NCI-H2081 treated with DMSO at 0.1 percent for 48 hours (cell line): Measurements from ENCODE around the gene MYO5C.
"Not testable (repeated sequence)": the region's sequence is repeated elsewhere in the genome, so short reads cannot be mapped to it uniquely, and the experiment has no call there.

Source experiments
- DNase-seq: peaks from one replicate; lab custom pipeline; 2025; lab: John Stamatoyannopoulos, UW

Gene MYO5C

DNA sequence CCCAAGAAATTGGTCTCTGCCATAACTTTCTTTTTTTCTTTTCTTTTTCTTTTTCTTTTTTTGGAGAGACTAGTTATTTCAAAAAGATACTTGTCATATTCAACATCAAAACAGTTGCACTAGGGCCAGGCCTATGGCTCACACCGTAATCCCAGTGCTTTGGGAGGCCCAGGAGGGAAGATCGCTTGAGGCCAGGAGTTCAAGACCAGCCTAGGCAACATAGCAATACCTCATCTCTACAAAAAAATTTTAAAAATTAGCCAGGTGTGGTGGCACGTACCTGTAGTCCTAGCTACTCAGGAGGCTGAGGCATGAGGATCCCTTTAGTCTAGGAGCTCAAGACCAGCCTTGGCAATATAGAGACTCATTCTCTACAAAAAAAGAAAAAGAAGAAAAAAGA is 55.4 kb downstream of the MYO5C start:
- no peak for DNase-seq

DNA sequence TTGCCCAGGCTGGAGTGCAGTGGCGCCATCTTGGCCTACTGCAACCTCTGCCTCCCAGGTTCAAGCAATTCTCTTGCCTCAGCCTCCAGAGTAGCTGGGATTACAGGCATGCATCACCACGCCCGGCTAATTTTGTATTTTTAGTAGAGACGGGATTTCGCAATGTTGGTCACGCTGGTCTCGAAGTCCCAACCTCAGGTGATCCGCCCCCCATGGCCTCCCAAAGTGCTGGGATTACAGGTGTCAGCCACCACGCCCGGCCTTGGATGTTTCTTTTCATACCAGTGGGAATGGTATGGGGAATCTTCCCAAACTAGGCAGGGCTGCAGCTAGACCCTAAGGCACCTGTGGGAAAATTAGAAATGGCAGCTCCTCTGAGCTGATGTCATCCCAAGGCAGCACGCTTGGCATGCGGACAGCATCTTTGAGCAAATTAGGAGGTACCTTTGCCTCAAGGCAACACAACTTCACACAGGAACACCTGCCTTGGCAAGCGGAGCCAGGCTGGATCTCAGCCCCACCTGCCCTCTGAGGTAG is 56.5 kb downstream of the MYO5C start:
- DNase-seq: not testable (repeated sequence)

DNA sequence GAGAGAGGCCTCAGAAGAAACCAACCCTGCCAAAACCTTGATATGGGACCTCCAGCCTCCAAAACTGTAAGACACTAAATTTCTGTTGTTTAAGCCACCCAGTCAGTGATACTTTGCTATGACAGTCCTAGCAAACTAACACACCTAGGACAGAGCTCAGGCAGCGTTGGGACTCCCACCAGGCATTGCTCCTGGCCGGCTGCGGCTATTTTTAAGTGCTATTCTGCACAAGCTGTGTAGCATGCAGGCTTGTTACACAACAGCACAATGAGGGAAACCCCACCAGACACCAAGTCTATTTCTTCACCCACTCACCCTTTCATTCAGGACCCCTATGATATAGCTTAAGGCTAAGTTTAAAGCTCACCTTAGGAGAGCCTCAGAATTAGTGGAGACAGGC is 57.5 kb downstream of the MYO5C start:
- no peak for DNase-seq

DNA sequence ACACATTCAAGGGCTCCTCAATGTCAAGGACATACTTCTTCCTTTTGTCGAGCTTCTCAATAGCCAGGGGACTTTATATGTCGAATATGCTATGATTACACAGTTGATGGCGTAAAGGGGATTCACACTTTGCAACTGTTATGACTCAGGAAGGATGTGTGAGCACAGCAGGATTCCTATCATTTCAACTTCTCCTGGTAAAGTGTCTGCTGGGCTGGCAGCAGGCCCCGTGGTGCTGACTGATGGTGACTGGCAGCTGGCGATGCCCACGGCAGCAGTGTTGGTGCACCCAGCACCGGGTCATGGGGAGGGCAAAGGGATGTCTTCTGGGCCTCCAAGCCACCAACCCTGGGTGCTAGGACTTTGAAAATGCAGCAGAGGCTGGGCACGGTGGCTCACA is 59.6 kb downstream of the MYO5C start:
- no peak for DNase-seq

DNA sequence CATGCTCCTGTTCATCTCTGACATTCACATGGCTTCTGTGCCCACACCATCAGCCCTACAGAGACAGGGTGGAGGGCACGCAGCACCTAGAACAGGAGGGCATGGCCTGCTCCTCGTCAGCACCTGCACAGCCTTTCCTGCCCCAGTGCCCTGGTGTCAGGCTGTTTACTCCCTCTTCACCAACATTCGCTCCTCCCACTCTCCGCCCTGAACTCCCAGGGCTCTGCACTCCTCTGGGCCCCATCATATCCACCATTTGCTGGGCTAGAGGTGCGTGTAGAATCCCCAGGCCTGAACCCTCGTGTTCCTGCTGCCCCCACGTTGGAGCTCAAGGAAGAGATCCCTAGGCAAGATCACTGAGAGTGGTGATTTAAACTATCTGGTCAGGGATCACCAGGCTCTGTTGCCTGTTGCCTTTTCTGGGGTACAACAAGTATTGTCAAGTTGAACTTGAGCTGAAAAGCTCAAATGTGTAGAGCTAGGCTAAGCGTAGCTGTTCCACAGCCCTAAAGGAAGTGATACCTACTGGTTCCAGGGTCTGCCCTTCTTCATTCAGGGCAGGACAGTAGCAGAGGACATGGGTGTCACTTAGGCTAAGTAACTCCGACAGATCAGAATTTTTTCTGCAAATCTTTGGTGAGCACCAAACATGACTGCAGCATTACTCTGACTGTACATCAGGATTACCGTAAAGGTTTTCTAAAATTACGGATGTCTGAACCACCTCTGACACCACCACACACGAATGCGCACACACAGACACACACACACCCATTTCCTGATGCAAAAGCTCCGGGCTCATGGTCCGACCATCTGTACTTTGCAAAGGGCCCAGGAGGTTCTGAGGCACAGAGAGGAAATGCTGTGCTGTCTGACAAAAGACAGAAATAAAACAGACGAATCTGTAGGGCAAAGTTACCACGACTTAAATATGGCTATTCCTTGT is 60.7 kb downstream of the MYO5C start:
- no peak for DNase-seq

DNA sequence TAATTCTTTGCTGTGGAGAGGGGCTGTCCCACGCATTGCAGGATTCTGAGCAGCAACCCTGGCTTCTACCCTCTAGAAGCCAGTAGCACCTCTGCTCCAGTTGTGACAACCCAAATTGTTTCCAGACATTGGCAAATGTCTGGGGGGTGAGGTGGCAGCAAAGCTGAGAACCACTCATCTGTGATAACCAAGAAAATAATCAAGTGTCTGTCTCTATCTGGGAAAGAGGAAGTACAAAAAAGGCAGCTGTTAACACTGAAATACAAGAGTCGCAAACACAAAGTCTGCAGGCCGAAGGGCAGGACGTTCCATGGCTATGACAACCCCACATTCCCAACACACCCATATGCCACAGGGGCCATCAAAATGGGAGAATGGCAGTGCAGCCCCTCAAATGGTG is 62.2 kb downstream of the MYO5C start:
- no peak for DNase-seq

DNA sequence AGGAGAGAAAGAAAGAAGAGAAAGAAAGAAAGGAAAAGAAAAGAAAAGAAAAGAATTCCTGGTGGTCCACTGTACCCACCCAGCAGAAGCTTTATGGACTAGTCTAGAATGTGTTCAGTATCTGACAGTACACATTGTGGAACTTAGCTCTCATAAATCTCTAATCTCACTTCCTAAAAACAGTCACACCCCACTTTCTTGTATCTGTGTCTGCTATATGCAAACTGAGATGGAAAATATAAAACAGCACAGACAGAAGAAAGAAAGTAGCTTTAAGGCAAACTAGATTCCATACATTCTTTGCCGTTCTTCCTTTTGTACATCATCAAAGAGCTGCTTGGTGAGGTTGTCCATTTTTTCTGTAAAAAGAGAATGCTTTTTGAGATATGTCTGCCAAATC is 63.3 kb downstream of the MYO5C start:
- DNase-seq: no peak

DNA sequence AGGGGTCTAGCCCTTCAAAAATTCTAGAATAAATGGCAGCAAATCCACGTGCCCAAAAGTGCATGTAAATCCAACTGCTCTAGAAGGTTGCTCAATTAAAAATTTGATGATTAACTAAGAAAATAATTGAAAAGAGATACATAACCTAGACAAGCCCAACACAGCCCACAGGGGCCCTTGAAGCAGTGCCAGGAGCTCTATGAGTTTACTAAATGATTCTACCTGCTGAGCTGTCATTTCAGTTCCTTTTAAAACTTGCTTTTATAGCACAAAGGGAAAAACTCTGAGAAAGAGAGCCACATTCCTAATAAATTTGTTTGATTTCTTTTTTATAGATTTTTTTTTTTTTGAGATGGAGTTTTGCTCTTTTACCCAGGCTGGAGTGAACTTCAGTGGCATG is 65.5 kb downstream of the MYO5C start:
- DNase-seq: no peak

DNA sequence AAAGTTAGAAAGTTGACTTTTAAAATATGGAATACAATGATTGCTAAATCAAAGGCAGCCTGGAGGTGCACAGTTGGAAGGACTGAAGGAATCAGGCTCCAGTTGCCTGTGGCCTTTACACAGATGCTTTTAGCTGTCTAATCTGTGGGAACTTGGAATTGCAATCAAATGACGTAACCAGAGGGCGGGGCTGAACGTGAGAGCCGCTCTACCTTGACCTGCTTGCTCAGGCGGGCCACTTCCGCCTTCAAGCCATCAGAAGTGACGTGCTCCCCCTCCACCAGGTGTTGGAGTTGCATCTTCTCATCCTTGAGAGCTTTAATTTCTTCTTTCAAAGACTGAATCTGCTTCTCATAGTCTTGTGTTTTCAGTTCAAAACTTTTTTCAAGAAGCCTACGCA is 66.7 kb downstream of the MYO5C start:
- DNase-seq: no peak

DNA sequence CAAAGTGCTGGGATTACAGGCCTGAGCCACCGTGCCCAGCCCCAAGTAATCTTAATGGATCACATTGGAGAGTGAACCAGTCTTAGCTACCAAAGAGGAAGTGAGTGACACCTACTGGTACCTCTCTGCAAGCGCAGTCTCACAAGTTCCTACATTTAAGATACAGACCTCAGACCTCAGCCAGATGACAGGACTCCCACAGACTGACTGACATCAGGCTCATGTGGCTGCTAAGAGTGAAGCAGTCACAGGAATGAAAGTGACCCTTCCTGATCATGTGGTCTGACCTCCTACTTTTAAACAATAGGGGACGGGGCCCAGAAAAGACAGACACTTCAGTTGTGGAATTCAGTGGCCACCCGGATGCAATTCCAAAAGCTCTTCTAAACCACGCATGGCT is 68.1 kb downstream of the MYO5C start:
- peak; percentile 26 for DNase-seq

DNA sequence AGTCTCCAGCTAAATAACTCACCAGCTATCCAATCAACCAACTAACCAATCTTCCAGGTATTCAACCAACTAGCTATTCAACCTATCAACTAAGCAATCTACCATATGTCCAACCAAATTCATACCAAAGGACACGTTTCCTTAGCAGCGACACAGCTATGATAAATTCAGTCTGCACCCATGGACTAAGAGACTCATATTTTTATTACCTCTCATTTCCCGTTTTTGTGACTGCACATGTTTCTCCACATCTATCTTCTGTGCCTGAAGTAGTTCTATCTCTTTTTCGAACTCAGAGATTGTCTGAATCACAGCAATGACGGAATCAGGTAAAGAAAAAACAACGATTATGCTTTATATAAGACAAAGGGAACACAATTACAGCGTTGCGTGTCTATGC is 70.4 kb downstream of the MYO5C start:
- no peak for DNase-seq

DNA sequence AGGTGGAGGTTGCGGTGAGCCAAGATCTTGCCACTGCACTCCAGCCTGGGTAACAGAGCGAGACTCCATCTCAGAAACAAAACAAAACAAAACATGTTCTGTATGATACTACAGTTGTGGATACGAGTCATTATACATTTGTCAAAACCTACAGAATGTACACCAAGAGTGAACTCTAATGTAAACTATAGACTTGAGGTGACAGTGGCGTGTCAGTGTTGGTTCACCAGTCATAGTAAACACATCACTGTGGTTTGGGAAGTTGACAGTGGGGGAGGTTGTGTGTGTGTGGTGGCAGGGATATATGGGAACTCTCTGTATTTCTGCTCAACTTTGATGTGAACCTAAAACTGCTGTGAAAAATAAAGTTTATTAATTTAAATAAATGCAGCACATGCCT is 71.4 kb downstream of the MYO5C start:
- no peak for DNase-seq

DNA sequence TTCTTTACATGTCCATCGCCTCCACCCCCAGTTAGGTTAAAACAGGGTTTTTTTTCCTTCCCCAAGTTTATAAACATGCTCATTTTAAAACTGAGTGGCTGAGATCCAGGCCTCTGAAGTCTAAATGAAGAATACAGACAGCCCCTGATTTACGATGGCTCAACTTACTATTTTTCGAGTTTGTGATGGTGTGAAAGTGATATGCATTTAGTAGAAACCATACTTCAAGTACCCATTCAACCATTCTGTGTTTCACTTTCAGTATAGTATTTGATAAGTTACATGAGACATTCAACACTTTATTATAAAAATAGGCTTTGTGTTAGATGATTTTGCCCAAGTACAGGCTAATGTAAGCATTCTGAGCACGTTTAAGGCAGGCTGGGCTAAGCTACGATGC is 73.9 kb downstream of the MYO5C start:
- DNase-seq: no peak

DNA sequence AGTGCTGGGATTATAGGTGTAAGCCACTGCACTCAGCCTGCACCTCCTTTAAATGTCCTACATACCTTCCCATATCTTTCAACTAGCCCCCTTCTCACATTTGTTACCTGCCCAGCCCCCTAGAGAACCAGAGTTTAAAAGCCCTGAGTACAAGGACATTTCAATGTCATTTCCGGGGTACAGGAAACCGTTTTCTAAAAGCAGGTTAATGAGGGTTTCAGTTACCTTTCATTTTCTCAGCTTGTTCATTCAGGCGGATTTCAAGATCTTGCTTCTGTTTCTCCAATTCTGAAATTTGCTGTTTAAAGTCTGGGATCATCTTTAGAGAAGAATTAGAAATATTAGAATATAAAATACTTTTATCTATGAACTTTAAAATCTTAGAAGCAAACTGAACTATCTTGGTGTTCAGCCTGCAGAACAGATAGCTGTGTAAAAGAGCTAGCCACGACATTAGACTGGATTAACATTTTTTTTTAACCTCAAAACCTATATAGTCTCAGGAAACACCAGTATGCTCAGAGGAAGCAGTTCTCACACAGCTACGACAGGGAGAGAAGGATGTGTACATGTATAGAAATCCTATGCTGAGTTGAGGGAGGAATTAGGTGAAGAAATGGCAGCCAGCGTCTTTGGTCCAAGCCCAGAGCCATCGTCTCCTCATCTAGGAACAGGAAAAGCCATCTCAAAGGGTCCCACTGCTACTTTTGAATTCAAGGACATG is 74.5 kb downstream of the MYO5C start:
- DNase-seq: no peak

DNA sequence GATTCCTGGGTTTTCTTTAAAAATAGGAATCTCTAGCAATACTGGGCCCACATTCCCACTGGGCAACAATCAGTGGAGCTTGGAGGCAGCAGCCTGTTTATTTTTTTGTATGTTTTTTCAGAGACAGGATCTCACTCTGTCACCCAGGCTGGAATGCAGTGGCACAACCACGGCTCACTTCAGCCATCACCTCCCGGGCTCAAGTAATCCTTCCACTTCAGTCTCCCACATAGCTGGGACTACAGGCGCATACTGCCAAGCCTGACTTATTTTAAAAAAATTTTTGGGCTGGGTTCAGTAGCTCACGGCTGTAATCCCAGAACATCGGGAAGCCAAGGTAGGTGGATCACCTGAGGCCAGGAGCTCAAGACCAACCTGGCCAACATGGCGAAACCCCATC is 75.4 kb downstream of the MYO5C start:
- no peak for DNase-seq

DNA sequence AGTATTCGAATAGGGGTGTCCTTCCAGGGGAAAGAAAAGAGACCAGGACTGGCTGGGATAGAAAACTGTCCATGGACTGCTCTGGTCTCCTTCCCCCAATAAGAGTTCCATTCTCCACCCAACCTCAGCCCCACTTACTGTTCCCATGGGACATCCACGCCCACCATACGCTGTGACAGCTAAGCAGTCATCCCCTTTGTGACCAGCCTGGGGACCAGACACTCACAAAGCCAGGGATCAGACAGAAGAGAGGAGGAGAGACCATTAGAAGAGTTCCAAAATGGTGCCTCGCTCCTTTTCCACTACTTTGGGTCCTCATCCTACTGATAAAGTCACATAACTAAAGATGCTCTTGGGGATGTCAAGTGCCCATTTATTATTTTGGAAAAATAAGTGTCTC is 76.8 kb downstream of the MYO5C start:
- no peak for DNase-seq

DNA sequence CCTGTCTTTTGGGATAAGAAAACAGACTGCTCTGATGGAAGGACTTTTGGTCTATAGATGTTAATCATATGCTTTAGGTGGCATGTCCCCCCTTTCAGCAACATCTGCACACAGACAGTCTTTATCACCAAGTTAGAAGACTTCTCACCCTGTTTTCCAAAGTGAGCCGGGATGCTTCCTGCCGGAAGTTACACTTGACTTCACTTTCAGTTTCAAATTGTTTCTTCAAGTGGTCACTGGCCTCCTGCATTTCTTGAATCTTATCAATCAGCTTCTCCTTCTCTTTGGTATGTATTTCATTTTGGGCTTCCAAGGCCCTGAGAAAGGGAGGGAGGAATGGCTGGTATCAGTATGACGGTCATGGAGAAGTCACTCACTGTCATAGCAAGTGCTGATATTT is 77.2 kb downstream of the MYO5C start:
- DNase-seq: no peak

DNA sequence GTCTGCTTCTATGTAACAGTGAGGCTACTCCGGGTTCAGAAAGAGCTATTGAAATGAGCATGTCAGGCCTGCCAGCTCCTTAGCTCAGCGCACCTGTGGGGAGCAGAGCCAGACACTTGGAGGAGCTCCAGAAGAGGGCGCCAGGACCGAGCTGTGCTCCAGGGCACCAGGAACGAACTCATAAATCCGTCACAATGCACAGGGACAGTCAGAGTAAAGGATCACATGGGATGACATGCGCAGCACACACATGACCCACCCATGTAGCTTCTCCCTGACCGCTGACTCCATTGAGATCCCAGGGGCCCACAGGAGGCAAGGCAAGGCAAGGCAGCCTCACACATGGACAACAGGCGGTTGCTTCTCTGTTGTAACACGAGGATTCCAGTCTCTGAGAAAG is 78.4 kb downstream of the MYO5C start:
- DNase-seq: no peak

DNA sequence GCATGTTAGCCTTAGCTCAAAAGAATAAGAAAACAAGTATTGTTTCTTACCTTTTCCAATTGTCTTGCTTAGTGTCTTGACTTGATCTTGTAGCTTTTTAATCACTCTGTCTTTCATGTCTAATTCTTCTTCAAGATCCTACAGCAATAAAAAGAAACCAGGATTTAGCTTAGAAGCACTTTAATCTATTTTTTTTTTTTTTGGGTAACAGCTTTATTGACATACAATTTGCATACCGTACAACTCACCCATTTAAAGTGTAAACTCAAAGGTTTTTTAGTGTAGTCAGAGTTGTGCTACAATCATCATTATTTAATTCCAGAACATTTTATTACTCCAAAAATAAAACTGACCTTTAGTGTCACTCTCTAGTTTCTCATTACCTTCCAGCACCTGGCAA is 81.1 kb downstream of the MYO5C start:
- DNase-seq: no peak

DNA sequence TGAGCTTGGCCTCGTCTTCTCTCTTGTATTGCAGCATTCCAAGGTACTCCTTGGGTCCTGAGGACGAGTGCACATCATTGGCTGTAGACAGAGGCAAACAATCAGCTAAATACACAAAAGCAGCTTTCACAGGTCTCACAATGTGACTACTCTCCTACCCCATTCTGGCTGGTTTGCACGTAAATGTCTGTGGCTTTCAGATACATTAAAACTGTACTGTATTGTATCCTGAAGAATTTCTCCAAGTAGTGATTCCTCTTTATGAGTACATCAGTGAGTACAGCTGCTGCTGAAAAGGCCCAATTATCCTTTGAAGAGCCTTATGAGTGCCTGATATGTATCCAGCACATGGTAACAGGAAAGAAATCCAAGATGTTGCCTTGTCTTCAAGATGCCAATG is 82.4 kb downstream of the MYO5C start:
- no peak for DNase-seq

DNA sequence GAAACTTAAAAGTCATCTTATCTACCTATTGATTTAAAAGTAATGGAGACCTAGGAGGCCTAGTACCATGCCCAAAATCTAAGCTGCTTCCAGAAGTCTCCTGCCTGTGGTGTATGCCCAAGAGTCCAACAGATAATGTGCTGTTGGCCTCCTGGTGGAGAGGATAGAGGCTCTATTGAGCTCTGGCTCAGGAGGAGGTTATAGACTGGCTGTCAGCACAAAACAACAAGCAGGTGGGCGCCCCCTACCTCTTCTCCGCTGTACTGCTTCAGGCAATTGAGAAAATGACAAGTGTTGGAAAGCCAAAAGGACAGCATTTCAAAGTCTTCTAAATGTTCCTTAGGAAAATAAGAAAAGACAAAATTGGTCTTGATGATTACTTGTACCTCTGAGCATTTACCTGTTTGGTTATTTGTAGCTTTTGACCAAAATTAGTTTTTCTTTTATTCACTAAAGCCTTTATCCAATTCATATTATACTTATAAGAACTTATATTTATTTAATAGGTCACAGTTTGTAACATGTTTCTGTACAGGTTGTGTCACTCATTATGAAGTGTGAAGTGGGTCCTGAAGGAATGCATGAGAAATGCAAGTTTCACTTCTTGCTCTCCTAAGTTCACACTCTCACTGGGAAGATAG is 87.2 kb downstream of the MYO5C start:
- DNase-seq: no peak

DNA sequence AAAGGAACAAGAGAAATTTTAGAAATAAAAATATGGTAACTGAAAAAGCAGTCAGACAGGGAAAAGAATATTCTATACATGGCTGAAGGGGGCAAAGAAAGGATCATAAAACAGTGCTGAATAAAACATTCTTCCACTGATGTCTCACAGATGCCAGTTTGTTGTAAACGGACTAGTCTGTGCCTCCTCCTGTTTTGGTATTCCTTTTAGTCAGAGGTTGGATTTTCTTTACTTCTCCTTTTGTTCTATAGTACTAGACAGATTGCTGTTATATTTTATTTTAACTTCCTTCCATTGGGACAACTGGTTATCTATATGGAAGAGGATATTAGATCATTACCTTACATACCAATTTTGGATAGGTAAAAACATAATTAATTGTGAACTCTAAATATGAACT is 88.4 kb downstream of the MYO5C start:
- no peak for DNase-seq

DNA sequence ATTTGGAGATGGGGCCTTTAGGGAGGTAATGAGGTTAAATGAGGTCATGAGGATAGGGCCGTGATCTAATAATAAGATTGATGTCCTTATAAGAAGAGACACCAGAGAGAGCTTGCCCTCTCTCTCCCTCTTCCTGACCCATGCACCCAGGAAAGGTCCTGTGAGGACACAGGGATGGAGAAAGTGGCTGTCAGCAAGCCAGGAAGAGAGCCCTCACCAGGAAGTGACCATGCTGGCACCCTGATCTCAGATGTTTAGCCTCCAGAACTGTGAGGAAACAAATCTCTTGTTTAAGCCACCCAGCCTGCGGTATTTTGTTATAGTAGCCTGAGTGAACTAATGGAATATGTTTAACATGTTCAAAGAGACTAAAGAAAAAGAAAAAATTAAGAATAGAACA is 89.2 kb downstream of the MYO5C start:
- no peak for DNase-seq
